ENCODE measurements around the gene NSUN2.
A peak's percentile ranks its signal among the peaks of the same experiment; 100 is the strongest.

NSUN2 gene

GRCh38 chr5:6638236-6638635, 5.4 kb upstream of the NSUN2 start:
- H3K9me3 ChIP-seq (ENCODE audit: low read length), result no peaks in the 10 kb centered on the region
- H3K9ac ChIP-seq (ENCODE audit: low read length), result no peak overlapping the region
- H3K27ac ChIP-seq (ENCODE audit: low read depth, low read length), result no peak overlapping the region
- H3K36me3 ChIP-seq (ENCODE audit: insufficient read depth, low read length), result no peaks in the 10 kb centered on the region
- H3K4me1 ChIP-seq (ENCODE audit: insufficient read depth, low read length), result peaks cover 23% of the 10 kb centered on the region
- H3K27me3 ChIP-seq (ENCODE audit: control insufficient read depth in 1 of 2, insufficient read depth in 2 of 2, low read length in 2 of 2), result no peaks in the 10 kb centered on the region
- H3K4me3 ChIP-seq (ENCODE audit: low read depth in 1 of 2, low read length in 2 of 2), result no peak overlapping the region

- H3K27me3 ChIP-seq (ENCODE audit: control insufficient read depth in 1 of 2, insufficient read depth in 2 of 2, low read length in 2 of 2), result no peaks in the 10 kb centered on the region
- no peak overlapping the region for H3K27ac ChIP-seq (ENCODE audit: low read depth, low read length)
- no peaks in the 10 kb centered on the region for H3K36me3 ChIP-seq (ENCODE audit: insufficient read depth, low read length)
- H3K9me3 ChIP-seq (ENCODE audit: low read length), result no peaks in the 10 kb centered on the region
- H3K4me1 ChIP-seq (ENCODE audit: insufficient read depth, low read length), result peaks cover 23% of the 10 kb centered on the region
- no peak overlapping the region for H3K9ac ChIP-seq (ENCODE audit: low read length)
- H3K4me3 ChIP-seq (ENCODE audit: low read depth in 1 of 2, low read length in 2 of 2), result no peak overlapping the region
Observed at GRCh38 chr5:6637590-6637989, 4.7 kb upstream of the NSUN2 start.

DNA sequence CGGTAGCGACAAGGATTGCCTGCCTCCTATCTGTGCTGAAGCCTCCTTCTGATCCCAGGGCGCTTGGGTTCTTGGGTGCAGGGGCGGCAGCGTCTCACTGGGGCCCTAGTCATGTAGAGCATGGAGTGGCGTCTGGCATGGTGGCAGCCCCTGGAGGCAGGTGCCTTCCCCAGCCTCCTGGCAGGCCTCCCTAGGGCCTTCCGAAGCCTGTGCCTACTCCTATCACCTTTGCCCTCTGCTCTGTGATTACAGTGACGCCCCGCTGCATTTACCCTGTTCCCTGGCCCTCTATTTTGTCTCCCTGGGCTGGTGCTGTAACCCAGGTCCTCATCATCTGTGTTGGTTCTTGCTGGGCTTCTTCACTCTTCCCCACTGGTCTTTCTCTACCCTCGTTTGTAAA, 4.2 kb upstream of the NSUN2 start:
- H3K36me3 ChIP-seq (ENCODE audit: insufficient read depth, low read length), result no peaks in the 10 kb centered on the region
- peaks cover 26% of the 10 kb centered on the region for H3K4me1 ChIP-seq (ENCODE audit: insufficient read depth, low read length)
- no peak overlapping the region for H3K4me3 ChIP-seq (ENCODE audit: low read depth in 1 of 2, low read length in 2 of 2)
- no peak overlapping the region for H3K27ac ChIP-seq (ENCODE audit: low read depth, low read length)
- no peaks in the 10 kb centered on the region for H3K9me3 ChIP-seq (ENCODE audit: low read length)
- no peak overlapping the region for H3K9ac ChIP-seq (ENCODE audit: low read length)
- no peaks in the 10 kb centered on the region for H3K27me3 ChIP-seq (ENCODE audit: control insufficient read depth in 1 of 2, insufficient read depth in 2 of 2, low read length in 2 of 2)

DNA sequence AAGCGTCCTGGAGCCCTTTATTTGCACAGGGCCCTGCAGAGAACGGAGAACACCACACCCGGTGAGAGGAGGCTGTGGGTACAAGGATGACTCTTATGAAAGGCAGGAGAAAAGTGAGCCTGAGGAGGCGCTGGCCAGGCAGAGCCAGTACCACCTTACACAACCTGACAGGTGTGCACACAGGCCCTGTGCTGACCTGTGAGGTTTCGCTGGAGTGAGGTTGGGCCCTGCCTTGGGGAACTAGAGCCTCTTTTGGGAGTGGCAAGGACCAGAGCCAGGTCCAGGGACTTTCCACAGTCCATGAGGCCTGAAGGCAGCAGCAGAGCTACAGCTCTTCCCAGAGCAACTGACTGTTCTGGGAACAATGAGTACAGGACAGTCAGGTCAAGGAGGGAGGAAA, 3.4 kb upstream of the NSUN2 start:
- H3K4me1 ChIP-seq (ENCODE audit: insufficient read depth, low read length), result peaks cover 33% of the 10 kb centered on the region
- no peak overlapping the region for H3K27ac ChIP-seq (ENCODE audit: low read depth, low read length)
- H3K36me3 ChIP-seq (ENCODE audit: insufficient read depth, low read length), result peaks cover 4% of the 10 kb centered on the region
- no peaks in the 10 kb centered on the region for H3K27me3 ChIP-seq (ENCODE audit: control insufficient read depth in 1 of 2, insufficient read depth in 2 of 2, low read length in 2 of 2)
- H3K9ac ChIP-seq (ENCODE audit: low read length), result no peak overlapping the region
- H3K4me3 ChIP-seq (ENCODE audit: low read depth in 1 of 2, low read length in 2 of 2), result no peak overlapping the region
- H3K9me3 ChIP-seq (ENCODE audit: low read length), result no peaks in the 10 kb centered on the region

GRCh38 chr5:6634788-6635430, 2.1 kb upstream of the NSUN2 start:
- Histone ChIP-seq H3K36me3 (ENCODE audit: insufficient read depth, low read length) (peaks cover 12% of the 10 kb centered on the region), H3K27me3 (ENCODE audit: control insufficient read depth in 1 of 2, insufficient read depth in 2 of 2, low read length in 2 of 2) (no peaks in the 10 kb centered on the region), H3K9ac (ENCODE audit: low read length) (no peak overlapping the region), H3K27ac (ENCODE audit: low read depth, low read length) (no peak overlapping the region), H3K4me1 (ENCODE audit: insufficient read depth, low read length) (peaks cover 36% of the 10 kb centered on the region), H3K9me3 (ENCODE audit: low read length) (no peaks in the 10 kb centered on the region), H3K4me3 (ENCODE audit: low read depth in 1 of 2, low read length in 2 of 2) (no peak overlapping the region)

GRCh38 chr5:6634306-6634705, 1.5 kb upstream of the NSUN2 start:
- Histone ChIP-seq H3K9me3 (ENCODE audit: low read length) (no peaks in the 10 kb centered on the region), H3K27ac (ENCODE audit: low read depth, low read length) (no peak overlapping the region), H3K27me3 (ENCODE audit: control insufficient read depth in 1 of 2, insufficient read depth in 2 of 2, low read length in 2 of 2) (no peaks in the 10 kb centered on the region), H3K4me3 (ENCODE audit: low read depth in 1 of 2, low read length in 2 of 2) (peak overlapping the region in 1 of 2 donors; percentile 75), H3K9ac (ENCODE audit: low read length) (no peak overlapping the region), H3K36me3 (ENCODE audit: insufficient read depth, low read length) (peaks cover 17% of the 10 kb centered on the region), H3K4me1 (ENCODE audit: insufficient read depth, low read length) (peaks cover 36% of the 10 kb centered on the region)

DNA sequence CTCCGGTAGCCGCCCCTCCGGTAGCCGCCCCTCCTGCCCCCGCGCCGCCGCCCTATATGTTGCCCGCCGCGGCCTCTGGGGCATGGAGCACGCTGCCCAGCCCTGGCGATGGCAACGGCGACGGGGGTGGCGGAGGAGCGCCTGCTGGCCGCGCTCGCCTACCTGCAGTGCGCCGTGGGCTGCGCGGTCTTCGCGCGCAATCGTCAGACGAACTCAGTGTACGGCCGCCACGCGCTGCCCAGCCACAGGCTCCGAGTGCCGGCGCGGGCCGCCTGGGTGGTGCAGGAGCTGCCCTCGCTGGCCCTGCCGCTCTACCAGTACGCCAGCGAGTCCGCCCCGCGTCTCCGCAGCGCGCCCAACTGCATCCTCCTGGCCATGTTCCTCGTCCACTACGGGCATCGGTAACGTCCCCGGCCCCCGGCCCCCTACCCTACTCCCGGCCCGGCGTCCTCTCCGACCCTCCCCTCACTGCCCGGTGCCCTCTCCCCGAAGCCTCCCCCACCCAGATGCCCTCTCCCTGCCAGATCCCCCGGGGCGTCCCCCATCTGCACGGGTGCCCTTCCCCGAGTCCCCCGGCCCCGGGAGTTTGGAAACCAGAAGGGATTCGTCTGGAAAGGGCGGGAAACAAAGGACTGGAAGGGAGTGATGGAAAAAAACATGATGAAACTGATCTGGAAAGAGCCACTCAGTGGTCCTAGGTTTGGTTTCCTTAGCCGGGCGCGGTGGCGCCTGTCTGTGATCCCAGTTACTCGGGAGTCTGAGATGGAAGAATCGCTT, 813 bp upstream of the NSUN2 start:
- Histone ChIP-seq H3K36me3 (ENCODE audit: insufficient read depth, low read length) (peaks cover 18% of the 10 kb centered on the region), H3K9me3 (ENCODE audit: low read length) (no peaks in the 10 kb centered on the region), H3K27ac (ENCODE audit: low read depth, low read length) (peak overlapping the region; percentile 45), H3K9ac (ENCODE audit: low read length) (no peak overlapping the region), H3K4me1 (ENCODE audit: insufficient read depth, low read length) (peaks cover 36% of the 10 kb centered on the region), H3K4me3 (ENCODE audit: low read depth in 1 of 2, low read length in 2 of 2) (peak overlapping the region; percentile 75 to 81), H3K27me3 (ENCODE audit: control insufficient read depth in 1 of 2, insufficient read depth in 2 of 2, low read length in 2 of 2) (no peaks in the 10 kb centered on the region)

- Histone ChIP-seq H3K4me1 (ENCODE audit: insufficient read depth, low read length) (peaks cover 36% of the 10 kb centered on the region), H3K27ac (ENCODE audit: low read depth, low read length) (peak overlapping the region; percentile 45), H3K36me3 (ENCODE audit: insufficient read depth, low read length) (peaks cover 18% of the 10 kb centered on the region), H3K9ac (ENCODE audit: low read length) (peak overlapping the region; percentile 65), H3K9me3 (ENCODE audit: low read length) (no peaks in the 10 kb centered on the region), H3K4me3 (ENCODE audit: low read depth in 1 of 2, low read length in 2 of 2) (peak overlapping the region; percentile 75 to 81), H3K27me3 (ENCODE audit: control insufficient read depth in 1 of 2, insufficient read depth in 2 of 2, low read length in 2 of 2) (no peaks in the 10 kb centered on the region)
Observed at GRCh38 chr5:6632324-6632887, 438 bp downstream of the NSUN2 start.

DNA sequence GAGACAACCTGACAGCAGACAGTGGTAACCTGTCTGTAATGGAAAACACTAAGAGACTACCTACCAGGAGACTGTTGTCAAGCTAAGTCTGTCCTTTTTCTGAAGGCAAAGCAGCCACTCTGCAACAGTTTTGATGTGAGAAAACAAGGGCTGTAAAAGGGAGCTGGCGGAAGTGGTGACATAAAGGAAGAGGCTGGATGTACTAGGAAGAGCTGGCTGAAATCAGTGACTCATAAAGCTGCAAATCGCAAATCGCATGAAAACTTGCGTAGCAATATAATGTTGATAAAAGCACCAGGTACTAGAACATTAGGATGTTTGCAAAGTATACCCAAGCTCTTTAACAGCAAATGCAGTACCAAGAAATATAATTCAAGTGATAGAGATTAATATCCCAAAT, 1.4 kb downstream of the NSUN2 start:
- Histone ChIP-seq H3K27ac (ENCODE audit: low read depth, low read length) (no peak overlapping the region), H3K9me3 (ENCODE audit: low read length) (no peaks in the 10 kb centered on the region), H3K27me3 (ENCODE audit: control insufficient read depth in 1 of 2, insufficient read depth in 2 of 2, low read length in 2 of 2) (no peaks in the 10 kb centered on the region), H3K9ac (ENCODE audit: low read length) (no peak overlapping the region), H3K4me1 (ENCODE audit: insufficient read depth, low read length) (peaks cover 31% of the 10 kb centered on the region), H3K4me3 (ENCODE audit: low read depth in 1 of 2, low read length in 2 of 2) (peak overlapping the region in 1 of 2 donors; percentile 2), H3K36me3 (ENCODE audit: insufficient read depth, low read length) (peaks cover 22% of the 10 kb centered on the region)

- Histone ChIP-seq H3K27ac (ENCODE audit: low read depth, low read length) (no peak overlapping the region), H3K4me3 (ENCODE audit: low read depth in 1 of 2, low read length in 2 of 2) (no peak overlapping the region), H3K36me3 (ENCODE audit: insufficient read depth, low read length) (peaks cover 49% of the 10 kb centered on the region), H3K9me3 (ENCODE audit: low read length) (no peaks in the 10 kb centered on the region), H3K9ac (ENCODE audit: low read length) (no peak overlapping the region), H3K27me3 (ENCODE audit: control insufficient read depth in 1 of 2, insufficient read depth in 2 of 2, low read length in 2 of 2) (no peaks in the 10 kb centered on the region), H3K4me1 (ENCODE audit: insufficient read depth, low read length) (peaks cover 5% of the 10 kb centered on the region)
Observed at GRCh38 chr5:6626508-6626907, 6.3 kb downstream of the NSUN2 start.

DNA sequence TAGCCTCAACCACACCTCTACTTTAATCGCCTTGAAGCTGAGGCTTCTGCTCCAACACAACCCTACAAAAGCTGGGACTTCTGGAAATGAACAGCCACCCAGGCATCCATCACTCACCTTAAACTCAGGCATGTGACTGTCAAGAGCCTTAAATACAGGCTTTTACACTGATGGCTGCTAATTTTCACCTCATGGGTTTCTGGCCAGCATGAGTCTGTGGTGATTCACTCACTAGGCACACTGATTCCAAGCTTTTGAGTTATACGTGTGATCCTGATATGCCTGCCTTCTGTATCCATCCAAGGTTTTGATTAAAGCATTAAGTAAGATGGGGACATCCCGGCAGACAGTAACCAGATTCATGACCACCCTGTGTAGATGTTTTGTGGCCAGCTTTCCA, 8.9 kb downstream of the NSUN2 start:
- no peaks in the 10 kb centered on the region for H3K9me3 ChIP-seq (ENCODE audit: low read length)
- no peak overlapping the region for H3K9ac ChIP-seq (ENCODE audit: low read length)
- no peak overlapping the region for H3K4me3 ChIP-seq (ENCODE audit: low read depth in 1 of 2, low read length in 2 of 2)
- no peak overlapping the region for H3K27ac ChIP-seq (ENCODE audit: low read depth, low read length)
- no peaks in the 10 kb centered on the region for H3K27me3 ChIP-seq (ENCODE audit: control insufficient read depth in 1 of 2, insufficient read depth in 2 of 2, low read length in 2 of 2)
- peaks cover 53% of the 10 kb centered on the region for H3K36me3 ChIP-seq (ENCODE audit: insufficient read depth, low read length)
- no peaks in the 10 kb centered on the region for H3K4me1 ChIP-seq (ENCODE audit: insufficient read depth, low read length)
